PFSK-1 (cell line): ENCODE data around the gene GNG7.

ENCODE experiments used
- FOXP2 ChIP-seq: optimal IDR thresholded peaks from 2 replicates; pipeline ENCODE3; 2011; ENCODE audit warnings: borderline replicate concordance, control low read depth, inconsistent platforms; ENCODE audit not compliant: insufficient read depth; ENCODE audit errors: extremely low read length, extremely low read depth
- POLR2AphosphoS5 ChIP-seq: IDR thresholded peaks from 2 replicates; pipeline ENCODE4 v1.6.1; 2012; ENCODE audit warnings: low read depth, mild to moderate bottlenecking, control low read depth, low read length, moderate library complexity
- REST ChIP-seq, 2 experiments: IDR thresholded peaks; 2 replicates each; pipeline versions ENCODE4 v1.6.1 to v1.8.0; 2011 to 2012; ENCODE audit warnings: low read depth in 2 of 2, low read length in 2 of 2, control low read depth in 1 of 2, inconsistent platforms in 1 of 2, mild to moderate bottlenecking in 1 of 2, moderate library complexity in 1 of 2; ENCODE audit not compliant: insufficient read depth in 1 of 2
- SIN3A ChIP-seq: IDR thresholded peaks from 2 replicates; pipeline ENCODE4 v1.6.1; 2012; ENCODE audit warnings: mild to moderate bottlenecking, low read length, moderate library complexity, borderline replicate concordance; ENCODE audit not compliant: insufficient read depth
- TAF1 ChIP-seq: IDR thresholded peaks from 2 replicates; pipeline ENCODE4 v1.6.1; 2012; ENCODE audit warnings: low read length, control low read depth, borderline replicate concordance; ENCODE audit not compliant: insufficient read depth

GNG7 gene

GRCh38 chr19:2469102-2469914 is 233.2 kb downstream of the GNG7 start:
- peak; percentile 11 for TF ChIP-seq FOXP2
- TF ChIP-seq TAF1, result no peak

GRCh38 chr19:2468596-2468995 is 233.9 kb downstream of the GNG7 start:
- TF ChIP-seq REST (IDR thresholded peaks at IDR 0.05; ENCODE audit: insufficient read depth in 1 of 2, low read depth in 2 of 2, low read length in 2 of 2), result no peak
- no peak for TF ChIP-seq TAF1

- no peak for TF ChIP-seq SIN3A
- no peak for TF ChIP-seq REST (IDR thresholded peaks at IDR 0.05; ENCODE audit: insufficient read depth in 1 of 2, low read depth in 2 of 2, low read length in 2 of 2)
- no peak for TF ChIP-seq FOXP2
- TF ChIP-seq POLR2AphosphoS5, result no peak
- no peak for TF ChIP-seq TAF1
Measured at GRCh38 chr19:2464389-2464788, 238.1 kb downstream of the GNG7 start.

GRCh38 chr19:2462635-2463421 is 239.7 kb downstream of the GNG7 start:
- TF ChIP-seq REST (IDR thresholded peaks at IDR 0.05; ENCODE audit: insufficient read depth in 1 of 2, low read depth in 2 of 2, low read length in 2 of 2), result no peak
- TF ChIP-seq SIN3A, result peak; percentile 88; the same call in 1 of the 2 replicates
- TF ChIP-seq FOXP2, result no peak
- TF ChIP-seq TAF1, result peak; percentile 66; the same call in 1 of the 2 replicates

GRCh38 chr19:2461751-2462634 is 240.5 kb downstream of the GNG7 start:
- TF ChIP-seq SIN3A (no peak), POLR2AphosphoS5 (no peak), REST (IDR thresholded peaks at IDR 0.05; ENCODE audit: insufficient read depth in 1 of 2, low read depth in 2 of 2, low read length in 2 of 2) (no peak), FOXP2 (no peak), TAF1 (no peak)
